Thyroid gland (tissue), 4 donors: Measurements from ENCODE around the gene ZMIZ1. TPM values are rescaled to one million over a fixed set of nuclear protein-coding genes. Genes with fewer than 3 reads are reported as not detected.
A peak's percentile ranks its signal among the peaks of the same experiment; 100 is the strongest.

ENCODE experiments used
- DNase-seq, 2 donors: peaks; one replicate each; pipeline ENCODE4 v3.0.0-alpha.2; 2019
- H3K27ac ChIP-seq, 3 donors: fragments of 200-600 bp; sonication (generic); 1 replicate in 2 of 3; 2 replicates in 1 of 3; pipeline ENCODE4 v1.5.1; 2016 to 2019; ENCODE audit warnings: mild to moderate bottlenecking in 1 of 3, moderate library complexity in 1 of 3
- H3K27me3 ChIP-seq: fragments of 200-600 bp; sonication (generic); one replicate; pipeline ENCODE4 v1.5.1; 2019
- H3K36me3 ChIP-seq, 2 donors: fragments of 200-600 bp; sonication (generic); one replicate each; pipeline ENCODE4 v1.5.1; 2016 to 2019
- H3K4me1 ChIP-seq, 2 donors: fragments of 200-600 bp; sonication (generic); one replicate each; pipeline ENCODE4 v1.5.1; 2017 to 2019
- H3K4me3 ChIP-seq, 3 donors: fragments of 200-600 bp; sonication (generic); replicated peaks in 1 of 3; 1 replicate in 2 of 3; 2 replicates in 1 of 3; pipeline ENCODE4 v1.5.1; 2016; ENCODE audit warnings: mild to moderate bottlenecking in 1 of 3
- H3K9me3 ChIP-seq: fragments of 200-600 bp; sonication (generic); one replicate; pipeline ENCODE4 v1.5.1; 2017
- POLR2A ChIP-seq, 2 donors: fragments of 450-650 bp; IDR thresholded peaks; one replicate each; pipeline ENCODE4 v1.6.1; 2017; ENCODE audit warnings: antibody characterized with exemption in 2 of 2, mild to moderate bottlenecking in 2 of 2, moderate library complexity in 1 of 2
- WGBS, 2 donors: methylation state at CpG; one replicate each; pipeline ENCODE4 v1.1.5; 2017; 5-methylcytosine and 5-hydroxymethylcytosine counted together
- intact Hi-C: fragments of 100-400 bp; cut with DNase I; formaldehyde crosslinking; loops from one replicate; pipeline ENCODE4 v1.15.1; 2023
- total RNA-seq, 4 donors: library from RNA; depleted of rRNA; stranded (reverse); fragments of >200 nt; gene quantifications; one replicate each; pipeline ENCODE4 v1.2.3, GENCODE V29; 2016
- TF ChIP-seq, protein P1 (sequence below), 6 experiments: fragments of 200-600 bp in 3 of 6; fragments of 450-650 bp in 3 of 6; sonication (generic) in 3 of 6; IDR thresholded peaks; one replicate each; pipeline ENCODE4 v1.5.1; 2016 to 2019; ENCODE audit warnings: antibody characterized with exemption in 6 of 6, mild to moderate bottlenecking in 2 of 6, inconsistent platforms in 1 of 6, moderate library complexity in 1 of 6

ZMIZ1 gene
- total RNA-seq, 4 donors from 2014 or later: 59.9 to 128 (median 94.4) TPM

DNA sequence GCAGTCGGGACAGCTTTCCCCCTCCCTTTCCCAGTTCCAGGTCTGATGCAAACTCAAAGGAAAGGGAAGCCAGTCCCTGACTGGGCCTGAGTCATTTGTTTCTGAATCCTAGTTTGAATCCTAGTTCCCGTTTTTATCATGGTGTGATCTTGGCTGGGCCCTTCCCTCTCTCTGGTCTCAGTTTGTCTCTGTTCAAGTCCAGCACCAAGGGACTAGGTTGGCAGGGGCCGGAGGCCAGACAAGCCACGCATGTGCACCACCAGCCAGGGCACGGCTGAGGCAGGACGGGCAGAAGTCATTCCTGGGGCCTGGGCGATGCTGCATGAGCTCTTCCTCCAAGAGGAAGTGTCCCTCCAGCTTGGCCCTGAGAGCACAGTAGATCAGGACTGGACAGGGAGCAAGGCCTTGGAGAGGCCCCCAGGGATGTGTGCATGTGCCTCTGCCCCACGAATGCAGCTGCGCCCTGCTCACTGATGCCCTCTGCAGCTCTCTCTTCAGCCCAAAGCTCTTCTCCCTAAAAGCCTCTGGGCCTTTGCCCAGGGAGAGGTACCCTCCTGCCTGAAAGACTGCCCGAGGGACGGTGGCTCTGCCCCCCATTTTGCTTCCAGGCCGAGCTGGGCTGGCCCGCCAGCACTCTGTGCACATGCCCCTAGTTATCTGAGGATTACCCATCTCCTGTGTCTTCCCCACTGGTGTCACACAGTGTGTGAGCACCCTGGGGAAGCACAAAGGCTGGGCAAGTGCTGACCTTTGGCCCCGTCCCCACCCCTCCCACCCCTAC lies 86.7 kb downstream of the ZMIZ1 start:
- Histone ChIP-seq H3K36me3 (no peaks in the 10 kb centered on the region), H3K27ac (peak overlapping the region; percentile 95 to 99 (median 99)), H3K9me3 (no peaks in the 10 kb centered on the region), H3K4me1 (peaks cover 82 to 100% of the 10 kb centered on the region in 2 donors), H3K4me3 (no peak overlapping the region), H3K27me3 (no peaks in the 10 kb centered on the region)
- WGBS, 2 donors: 80 to 82% methylated on average over 13 of the region's 14 CpGs
- TF ChIP-seq, protein P1, sequence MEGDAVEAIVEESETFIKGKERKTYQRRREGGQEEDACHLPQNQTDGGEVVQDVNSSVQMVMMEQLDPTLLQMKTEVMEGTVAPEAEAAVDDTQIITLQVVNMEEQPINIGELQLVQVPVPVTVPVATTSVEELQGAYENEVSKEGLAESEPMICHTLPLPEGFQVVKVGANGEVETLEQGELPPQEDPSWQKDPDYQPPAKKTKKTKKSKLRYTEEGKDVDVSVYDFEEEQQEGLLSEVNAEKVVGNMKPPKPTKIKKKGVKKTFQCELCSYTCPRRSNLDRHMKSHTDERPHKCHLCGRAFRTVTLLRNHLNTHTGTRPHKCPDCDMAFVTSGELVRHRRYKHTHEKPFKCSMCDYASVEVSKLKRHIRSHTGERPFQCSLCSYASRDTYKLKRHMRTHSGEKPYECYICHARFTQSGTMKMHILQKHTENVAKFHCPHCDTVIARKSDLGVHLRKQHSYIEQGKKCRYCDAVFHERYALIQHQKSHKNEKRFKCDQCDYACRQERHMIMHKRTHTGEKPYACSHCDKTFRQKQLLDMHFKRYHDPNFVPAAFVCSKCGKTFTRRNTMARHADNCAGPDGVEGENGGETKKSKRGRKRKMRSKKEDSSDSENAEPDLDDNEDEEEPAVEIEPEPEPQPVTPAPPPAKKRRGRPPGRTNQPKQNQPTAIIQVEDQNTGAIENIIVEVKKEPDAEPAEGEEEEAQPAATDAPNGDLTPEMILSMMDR (IDR thresholded peaks at IDR 0.05): no peak
- TF ChIP-seq POLR2A (IDR thresholded peaks at IDR 0.05): no peak
- intact Hi-C loops: no loop called here
- DNase-seq: no peak

DNA sequence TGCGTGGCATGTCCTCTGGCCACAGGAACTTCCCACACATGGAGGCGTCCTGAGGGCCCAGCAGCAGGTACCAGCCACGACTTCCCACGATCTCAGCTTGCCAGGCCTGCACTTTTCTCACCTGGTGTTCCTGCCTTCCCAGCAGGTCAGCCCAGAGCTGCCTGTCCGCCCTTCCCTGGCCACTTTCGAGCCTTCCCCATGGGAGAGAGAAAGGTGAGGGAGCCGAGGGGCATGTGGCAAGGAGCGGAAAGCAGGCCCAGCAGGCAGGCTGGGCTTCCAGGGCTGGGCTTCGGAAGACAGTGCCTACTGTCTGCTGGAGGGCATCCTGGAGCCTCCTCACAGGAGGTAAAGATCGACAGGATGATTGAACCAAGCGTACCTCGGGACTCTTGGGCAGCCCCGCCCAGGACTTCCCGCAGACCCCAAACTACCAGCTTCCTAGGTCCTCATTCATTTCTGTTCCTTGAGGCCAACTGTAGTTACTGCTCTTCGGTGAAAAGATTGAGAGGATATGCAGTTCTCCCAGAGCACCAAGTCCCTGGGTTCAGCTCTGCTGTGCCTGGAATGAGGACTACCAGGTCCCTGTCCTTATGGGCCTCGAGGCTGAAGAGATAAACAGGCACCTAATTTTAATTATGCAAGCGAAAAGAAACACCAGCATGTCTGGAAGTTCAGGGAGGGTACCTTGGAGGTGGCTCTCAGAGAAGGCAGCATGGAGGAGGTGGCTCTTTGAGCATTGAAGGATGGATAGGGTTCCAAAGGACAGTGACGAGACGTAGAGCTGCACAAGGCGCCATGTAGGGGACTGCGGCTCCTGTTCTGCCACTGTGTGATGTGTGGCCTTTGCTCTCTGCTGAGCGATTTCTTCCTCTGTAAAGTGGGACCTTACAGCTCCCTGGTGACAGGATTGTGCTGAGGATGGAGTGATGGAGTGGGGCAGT lies 87.8 kb downstream of the ZMIZ1 start:
- Histone ChIP-seq H3K27ac (peak overlapping the region; percentile 95 to 99 (median 99)), H3K4me3 (no peak overlapping the region), H3K9me3 (no peaks in the 10 kb centered on the region), H3K27me3 (no peaks in the 10 kb centered on the region), H3K36me3 (no peaks in the 10 kb centered on the region), H3K4me1 (peaks cover 74 to 98% of the 10 kb centered on the region in 2 donors)
- no peak for TF ChIP-seq POLR2A (IDR thresholded peaks at IDR 0.05)
- TF ChIP-seq, protein P1 (IDR thresholded peaks at IDR 0.05): no peak
- no peak for DNase-seq
- WGBS, 2 donors: 93% methylated on average over 18 to 19 of the region's 22 CpGs
- intact Hi-C loops: no loop called here

DNA sequence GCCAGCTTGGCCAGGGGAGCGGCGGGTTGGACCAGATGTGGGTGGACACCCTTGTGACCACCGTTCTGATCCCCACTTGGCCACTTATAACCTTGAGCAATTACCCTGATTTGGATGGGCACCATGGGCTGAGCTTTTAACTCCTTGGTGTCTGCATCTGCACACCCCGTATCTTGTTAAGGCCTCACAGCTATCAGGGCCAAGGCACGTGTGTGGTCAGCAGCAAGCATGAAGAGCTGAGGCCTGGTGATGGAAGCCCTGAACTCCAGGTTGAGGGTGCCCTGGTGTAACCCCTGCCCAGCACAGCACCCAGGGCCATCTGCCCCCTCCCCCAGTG lies 89.2 kb downstream of the ZMIZ1 start:
- Histone ChIP-seq H3K36me3 (peaks cover under 1 to 4% of the 10 kb centered on the region in 2 donors), H3K27me3 (no peaks in the 10 kb centered on the region), H3K4me3 (no peak overlapping the region), H3K4me1 (peaks cover 76 to 98% of the 10 kb centered on the region in 2 donors), H3K9me3 (no peaks in the 10 kb centered on the region), H3K27ac (peak overlapping the region; percentile 95 to 99 (median 99))
- intact Hi-C loops: no loop called here
- TF ChIP-seq, protein P1 (IDR thresholded peaks at IDR 0.05): no peak
- no peak for TF ChIP-seq POLR2A (IDR thresholded peaks at IDR 0.05)
- 49 to 61% methylated on average over 4 to 5 of the region's 5 CpGs for WGBS, 2 donors
- DNase-seq: peak; percentile 84 to 92

DNA sequence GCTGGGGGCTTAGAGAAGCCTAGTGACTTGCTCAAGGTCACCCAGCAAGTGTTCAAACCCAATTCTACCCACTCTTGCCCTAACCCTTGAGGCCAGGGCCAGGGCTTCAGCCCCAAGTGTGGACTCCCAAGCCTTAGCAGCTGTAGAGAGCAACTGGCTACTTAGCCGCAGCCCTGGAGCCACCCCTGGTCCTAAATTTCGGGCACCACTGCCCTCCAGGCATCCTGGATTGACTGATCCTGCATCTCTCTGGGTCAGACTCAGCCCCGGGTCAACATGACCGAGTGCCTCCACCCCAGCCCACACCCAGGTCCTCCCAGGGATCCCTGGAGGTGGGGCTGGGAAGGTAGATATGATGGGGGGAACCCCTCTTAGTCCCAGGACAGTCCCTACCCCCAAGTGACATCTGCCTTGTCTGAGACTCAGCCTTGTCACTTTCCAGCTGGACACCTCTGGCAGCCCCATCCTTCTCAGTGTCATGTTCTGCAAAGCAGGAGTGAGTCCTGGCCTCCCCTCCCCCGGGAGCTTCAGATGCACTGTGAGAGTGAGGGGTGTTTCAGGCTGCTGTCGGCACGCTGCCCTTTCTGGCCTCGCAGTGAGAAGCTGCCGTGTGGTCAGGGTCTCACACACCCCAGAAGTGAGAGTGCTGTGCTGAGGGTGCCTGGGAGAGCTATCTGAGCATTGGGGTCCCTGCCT lies 89.8 kb downstream of the ZMIZ1 start:
- TF ChIP-seq, protein P1 (IDR thresholded peaks at IDR 0.05): no peak
- no peak for TF ChIP-seq POLR2A (IDR thresholded peaks at IDR 0.05)

More for the DNA sequence above, 89.8 kb downstream of the ZMIZ1 start:
- Histone ChIP-seq H3K27ac (peak overlapping the region; percentile 95 to 99 (median 99)), H3K36me3 (peaks cover 4 to 6% of the 10 kb centered on the region in 2 donors), H3K4me3 (no peak overlapping the region), H3K27me3 (no peaks in the 10 kb centered on the region), H3K4me1 (peaks cover 73 to 98% of the 10 kb centered on the region in 2 donors), H3K9me3 (no peaks in the 10 kb centered on the region)
- intact Hi-C loops: no loop called here
- WGBS, 2 donors: 83 to 90% methylated on average over 8 to 9 of the region's 9 CpGs
- DNase-seq: no peak
